ENCODE results near the gene PTPRM. TPM values are rescaled to one million over a fixed set of nuclear protein-coding genes. Genes with fewer than 3 reads are reported as not detected.

Gene PTPRM
- total RNA-seq, 4 donors from 2014 or later: 22.5 to 92.5 (median 39.2) TPM

DNA sequence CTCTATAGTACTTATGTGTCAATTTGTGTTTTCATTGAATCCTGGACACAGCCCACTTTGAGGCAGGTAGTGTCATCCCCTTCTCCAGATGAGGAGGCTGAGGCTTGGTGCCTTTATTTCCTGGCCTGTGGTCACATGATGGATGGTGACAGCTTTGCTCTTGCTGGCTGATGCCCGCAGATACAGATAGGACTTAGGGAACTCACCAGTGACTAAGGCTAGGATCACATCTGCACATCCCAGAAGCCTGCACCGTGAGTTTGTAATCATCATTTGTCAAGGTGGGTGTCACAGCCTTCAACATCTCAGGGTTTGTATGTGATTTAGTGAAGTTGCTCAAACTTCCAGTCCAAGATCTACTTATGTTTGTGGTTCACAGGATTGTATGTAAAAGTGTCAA, 747.0 kb downstream of the PTPRM start:
- in situ Hi-C loops (cut with MboI; ENCODE audit: low pct_ligation_motif_present in 1 of 4, low pct_unique_long_range_greater_than_20kb in 1 of 4, low sequenced_read_pairs in 3 of 4): no loop called here
- intact Hi-C loops (cut with DNase I; ENCODE audit: low total_unique reads): no loop called here
- WGBS, 2 donors (ENCODE audit: low coverage in 1 of 2): 80 to 89% methylated on average over 1 to 2 of the region's 2 CpGs

GRCh38 chr18:8319798-8320489, 752.8 kb downstream of the PTPRM start:
- in situ Hi-C loops (cut with MboI; ENCODE audit: low pct_ligation_motif_present in 1 of 4, low pct_unique_long_range_greater_than_20kb in 1 of 4, low sequenced_read_pairs in 3 of 4): no loop called here
- Histone ChIP-seq H3K27ac (no peak overlapping the region), H3K27me3 (no peaks in the 10 kb centered on the region), H3K36me3 (no peaks in the 10 kb centered on the region), H3K4me1 (no peaks in the 10 kb centered on the region), H3K9me3 (no peaks in the 10 kb centered on the region), H3K4me3 (no peak overlapping the region)
- DNase-seq: no peak
- 79 to 84% methylated on average over 6 of the region's 6 CpGs for WGBS, 2 donors (ENCODE audit: low coverage in 1 of 2)
- intact Hi-C loops (cut with DNase I; ENCODE audit: low total_unique reads): no loop called here
- no peak for TF ChIP-seq CTCF (IDR thresholded peaks at IDR 0.05)
- TF ChIP-seq EP300 (IDR thresholded peaks at IDR 0.05; ENCODE audit: low read depth): no peak
- no peak for TF ChIP-seq POLR2AphosphoS5 (IDR thresholded peaks at IDR 0.05)
- no peak for TF ChIP-seq POLR2A (IDR thresholded peaks at IDR 0.05)

More for the DNA sequence above, 747.0 kb downstream of the PTPRM start:
- Histone ChIP-seq H3K27me3 (no peaks in the 10 kb centered on the region), H3K4me3 (no peak overlapping the region), H3K36me3 (no peaks in the 10 kb centered on the region), H3K9me3 (no peaks in the 10 kb centered on the region), H3K27ac (no peak overlapping the region), H3K4me1 (no peaks in the 10 kb centered on the region)
- TF ChIP-seq EP300 (IDR thresholded peaks at IDR 0.05; ENCODE audit: low read depth) (no peak), CTCF (IDR thresholded peaks at IDR 0.05) (no peak), POLR2A (IDR thresholded peaks at IDR 0.05) (no peak), POLR2AphosphoS5 (IDR thresholded peaks at IDR 0.05) (no peak)
- DNase-seq: no peak

- TF ChIP-seq POLR2A (IDR thresholded peaks at IDR 0.05) (no peak), POLR2AphosphoS5 (IDR thresholded peaks at IDR 0.05) (no peak), EP300 (IDR thresholded peaks at IDR 0.05; ENCODE audit: low read depth) (no peak), CTCF (IDR thresholded peaks at IDR 0.05) (no peak)
- no peaks in the 10 kb centered on the region for H3K36me3 ChIP-seq
- no peak overlapping the region for H3K4me3 ChIP-seq
- intact Hi-C loops (cut with DNase I; ENCODE audit: low total_unique reads) (no loop called here), in situ Hi-C loops (cut with MboI; ENCODE audit: low pct_ligation_motif_present in 1 of 4, low pct_unique_long_range_greater_than_20kb in 1 of 4, low sequenced_read_pairs in 3 of 4) (no loop called here)
- 62 to 68% methylated on average over 2 of the region's 2 CpGs for WGBS, 2 donors (ENCODE audit: low coverage in 1 of 2)
- no peaks in the 10 kb centered on the region for H3K9me3 ChIP-seq
- no peak for DNase-seq
- H3K27me3 ChIP-seq: no peaks in the 10 kb centered on the region
- H3K4me1 ChIP-seq: peaks cover 0 to under 1% (median 0%) of the 10 kb centered on the region in 4 donors
- no peak overlapping the region for H3K27ac ChIP-seq
Observed at GRCh38 chr18:8322486-8322885, 755.4 kb downstream of the PTPRM start.

DNA sequence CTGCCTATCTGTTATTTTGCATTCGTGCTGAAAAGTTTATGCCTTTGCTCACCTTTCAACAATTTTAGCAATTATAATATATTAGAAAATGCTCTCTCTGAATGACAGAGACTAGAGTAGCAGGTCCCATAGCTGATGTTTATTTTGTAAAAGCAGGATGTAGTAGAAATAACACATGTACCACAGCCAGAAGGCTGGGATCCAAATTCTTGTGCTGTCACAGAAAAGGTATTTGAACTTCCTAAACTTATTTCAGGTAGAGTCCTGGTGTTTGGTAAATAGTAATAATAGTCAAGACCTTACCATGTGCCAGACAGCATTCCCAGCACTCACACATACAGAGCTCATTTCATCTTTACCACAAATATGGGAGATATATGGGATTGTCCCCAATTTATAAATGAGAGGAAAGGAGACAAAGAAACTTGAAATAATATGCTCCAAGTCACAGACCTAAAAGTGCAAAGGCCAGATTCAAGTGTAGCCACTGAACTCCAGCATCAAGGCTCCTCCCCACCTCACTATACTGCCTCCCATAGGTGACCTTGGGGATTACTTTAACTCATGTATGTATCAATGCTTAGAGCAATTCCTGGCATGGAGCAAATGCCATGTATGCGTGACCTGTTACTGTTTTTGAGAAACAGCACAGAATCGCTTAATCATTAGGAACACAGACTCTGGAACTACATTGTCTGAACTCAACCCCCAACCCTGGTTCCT, 757.4 kb downstream of the PTPRM start:
- no peaks in the 10 kb centered on the region for H3K9me3 ChIP-seq
- no peak for DNase-seq
- 75 to 89% methylated on average over 1 to 3 of the region's 3 CpGs for WGBS, 2 donors (ENCODE audit: low coverage in 1 of 2)
- H3K4me1 ChIP-seq: peaks cover 0 to 20% (median 12%) of the 10 kb centered on the region in 4 donors
- no peak overlapping the region for H3K27ac ChIP-seq
- H3K36me3 ChIP-seq: no peaks in the 10 kb centered on the region
- intact Hi-C loops (cut with DNase I; ENCODE audit: low total_unique reads): no loop called here
- TF ChIP-seq POLR2AphosphoS5 (IDR thresholded peaks at IDR 0.05): no peak
- TF ChIP-seq POLR2A (IDR thresholded peaks at IDR 0.05): no peak
- TF ChIP-seq CTCF (IDR thresholded peaks at IDR 0.05): no peak
- no peak for TF ChIP-seq EP300 (IDR thresholded peaks at IDR 0.05; ENCODE audit: low read depth)
- in situ Hi-C loops (cut with MboI; ENCODE audit: low pct_ligation_motif_present in 1 of 4, low pct_unique_long_range_greater_than_20kb in 1 of 4, low sequenced_read_pairs in 3 of 4): no loop called here
- no peaks in the 10 kb centered on the region for H3K27me3 ChIP-seq
- H3K4me3 ChIP-seq: no peak overlapping the region
